ENCODE results near the gene MRGPRE.

DNA sequence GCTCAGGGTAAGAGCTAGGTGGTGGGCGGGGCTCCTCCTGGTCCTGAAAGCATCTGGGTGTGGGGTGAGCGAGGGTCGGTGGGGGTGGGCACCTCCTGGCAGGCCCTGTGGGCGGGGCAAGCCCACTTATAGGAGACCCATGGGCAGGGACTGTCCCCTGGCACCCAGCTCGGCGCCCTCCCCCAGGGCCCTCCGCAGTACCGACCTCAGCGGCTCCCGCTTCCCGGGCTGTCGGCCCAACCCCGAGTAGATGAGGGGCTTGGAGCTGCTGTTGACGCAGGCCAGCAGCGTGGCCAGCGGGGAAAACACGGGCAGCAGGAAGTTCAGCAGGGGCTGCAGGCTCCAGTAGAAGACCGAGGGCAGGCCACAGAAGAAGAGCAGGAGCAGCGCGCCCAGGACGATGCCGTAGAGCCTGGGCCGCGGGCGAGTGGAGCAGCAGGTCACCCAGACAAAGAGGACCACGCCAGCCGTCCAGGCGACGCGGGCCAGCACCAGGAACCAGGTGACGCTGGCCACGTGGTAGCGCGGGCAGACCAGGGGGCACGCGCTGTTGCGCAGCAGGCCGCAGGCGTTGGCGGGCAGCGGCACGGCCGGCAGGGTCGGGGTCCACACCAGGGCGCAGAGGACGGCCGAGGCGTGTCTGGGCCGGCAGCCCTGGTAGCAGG is 14.3 kb downstream of the MRGPRE start:
- TF ChIP-seq, protein P1, sequence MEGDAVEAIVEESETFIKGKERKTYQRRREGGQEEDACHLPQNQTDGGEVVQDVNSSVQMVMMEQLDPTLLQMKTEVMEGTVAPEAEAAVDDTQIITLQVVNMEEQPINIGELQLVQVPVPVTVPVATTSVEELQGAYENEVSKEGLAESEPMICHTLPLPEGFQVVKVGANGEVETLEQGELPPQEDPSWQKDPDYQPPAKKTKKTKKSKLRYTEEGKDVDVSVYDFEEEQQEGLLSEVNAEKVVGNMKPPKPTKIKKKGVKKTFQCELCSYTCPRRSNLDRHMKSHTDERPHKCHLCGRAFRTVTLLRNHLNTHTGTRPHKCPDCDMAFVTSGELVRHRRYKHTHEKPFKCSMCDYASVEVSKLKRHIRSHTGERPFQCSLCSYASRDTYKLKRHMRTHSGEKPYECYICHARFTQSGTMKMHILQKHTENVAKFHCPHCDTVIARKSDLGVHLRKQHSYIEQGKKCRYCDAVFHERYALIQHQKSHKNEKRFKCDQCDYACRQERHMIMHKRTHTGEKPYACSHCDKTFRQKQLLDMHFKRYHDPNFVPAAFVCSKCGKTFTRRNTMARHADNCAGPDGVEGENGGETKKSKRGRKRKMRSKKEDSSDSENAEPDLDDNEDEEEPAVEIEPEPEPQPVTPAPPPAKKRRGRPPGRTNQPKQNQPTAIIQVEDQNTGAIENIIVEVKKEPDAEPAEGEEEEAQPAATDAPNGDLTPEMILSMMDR (IDR thresholded peaks at IDR 0.05): no peak
- TF ChIP-seq, protein P2, sequence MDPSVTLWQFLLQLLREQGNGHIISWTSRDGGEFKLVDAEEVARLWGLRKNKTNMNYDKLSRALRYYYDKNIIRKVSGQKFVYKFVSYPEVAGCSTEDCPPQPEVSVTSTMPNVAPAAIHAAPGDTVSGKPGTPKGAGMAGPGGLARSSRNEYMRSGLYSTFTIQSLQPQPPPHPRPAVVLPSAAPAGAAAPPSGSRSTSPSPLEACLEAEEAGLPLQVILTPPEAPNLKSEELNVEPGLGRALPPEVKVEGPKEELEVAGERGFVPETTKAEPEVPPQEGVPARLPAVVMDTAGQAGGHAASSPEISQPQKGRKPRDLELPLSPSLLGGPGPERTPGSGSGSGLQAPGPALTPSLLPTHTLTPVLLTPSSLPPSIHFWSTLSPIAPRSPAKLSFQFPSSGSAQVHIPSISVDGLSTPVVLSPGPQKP (IDR thresholded peaks at IDR 0.05; ENCODE audit: low read depth, low read length): no peak
- no peak for TF ChIP-seq POLR2A (IDR thresholded peaks at IDR 0.05; ENCODE audit: low read length)
- no peak for TF ChIP-seq JUNB (IDR thresholded peaks at IDR 0.05)
- no peak for TF ChIP-seq RAD21 (conservative IDR thresholded peaks at IDR 0.05 in 1 of 2, IDR thresholded peaks at IDR 0.05 in 1 of 2)
- TF ChIP-seq, protein P3, sequence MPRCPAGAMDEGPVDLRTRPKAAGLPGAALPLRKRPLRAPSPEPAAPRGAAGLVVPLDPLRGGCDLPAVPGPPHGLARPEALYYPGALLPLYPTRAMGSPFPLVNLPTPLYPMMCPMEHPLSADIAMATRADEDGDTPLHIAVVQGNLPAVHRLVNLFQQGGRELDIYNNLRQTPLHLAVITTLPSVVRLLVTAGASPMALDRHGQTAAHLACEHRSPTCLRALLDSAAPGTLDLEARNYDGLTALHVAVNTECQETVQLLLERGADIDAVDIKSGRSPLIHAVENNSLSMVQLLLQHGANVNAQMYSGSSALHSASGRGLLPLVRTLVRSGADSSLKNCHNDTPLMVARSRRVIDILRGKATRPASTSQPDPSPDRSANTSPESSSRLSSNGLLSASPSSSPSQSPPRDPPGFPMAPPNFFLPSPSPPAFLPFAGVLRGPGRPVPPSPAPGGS (IDR thresholded peaks at IDR 0.05): no peak
- no peak for TF ChIP-seq MYC (IDR thresholded peaks at IDR 0.05; ENCODE audit: borderline replicate concordance, low read length)
- TF ChIP-seq, protein P4, sequence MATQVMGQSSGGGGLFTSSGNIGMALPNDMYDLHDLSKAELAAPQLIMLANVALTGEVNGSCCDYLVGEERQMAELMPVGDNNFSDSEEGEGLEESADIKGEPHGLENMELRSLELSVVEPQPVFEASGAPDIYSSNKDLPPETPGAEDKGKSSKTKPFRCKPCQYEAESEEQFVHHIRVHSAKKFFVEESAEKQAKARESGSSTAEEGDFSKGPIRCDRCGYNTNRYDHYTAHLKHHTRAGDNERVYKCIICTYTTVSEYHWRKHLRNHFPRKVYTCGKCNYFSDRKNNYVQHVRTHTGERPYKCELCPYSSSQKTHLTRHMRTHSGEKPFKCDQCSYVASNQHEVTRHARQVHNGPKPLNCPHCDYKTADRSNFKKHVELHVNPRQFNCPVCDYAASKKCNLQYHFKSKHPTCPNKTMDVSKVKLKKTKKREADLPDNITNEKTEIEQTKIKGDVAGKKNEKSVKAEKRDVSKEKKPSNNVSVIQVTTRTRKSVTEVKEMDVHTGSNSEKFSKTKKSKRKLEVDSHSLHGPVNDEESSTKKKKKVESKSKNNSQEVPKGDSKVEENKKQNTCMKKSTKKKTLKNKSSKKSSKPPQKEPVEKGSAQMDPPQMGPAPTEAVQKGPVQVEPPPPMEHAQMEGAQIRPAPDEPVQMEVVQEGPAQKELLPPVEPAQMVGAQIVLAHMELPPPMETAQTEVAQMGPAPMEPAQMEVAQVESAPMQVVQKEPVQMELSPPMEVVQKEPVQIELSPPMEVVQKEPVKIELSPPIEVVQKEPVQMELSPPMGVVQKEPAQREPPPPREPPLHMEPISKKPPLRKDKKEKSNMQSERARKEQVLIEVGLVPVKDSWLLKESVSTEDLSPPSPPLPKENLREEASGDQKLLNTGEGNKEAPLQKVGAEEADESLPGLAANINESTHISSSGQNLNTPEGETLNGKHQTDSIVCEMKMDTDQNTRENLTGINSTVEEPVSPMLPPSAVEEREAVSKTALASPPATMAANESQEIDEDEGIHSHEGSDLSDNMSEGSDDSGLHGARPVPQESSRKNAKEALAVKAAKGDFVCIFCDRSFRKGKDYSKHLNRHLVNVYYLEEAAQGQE (IDR thresholded peaks at IDR 0.05): no peak
- TF ChIP-seq, protein P5, sequence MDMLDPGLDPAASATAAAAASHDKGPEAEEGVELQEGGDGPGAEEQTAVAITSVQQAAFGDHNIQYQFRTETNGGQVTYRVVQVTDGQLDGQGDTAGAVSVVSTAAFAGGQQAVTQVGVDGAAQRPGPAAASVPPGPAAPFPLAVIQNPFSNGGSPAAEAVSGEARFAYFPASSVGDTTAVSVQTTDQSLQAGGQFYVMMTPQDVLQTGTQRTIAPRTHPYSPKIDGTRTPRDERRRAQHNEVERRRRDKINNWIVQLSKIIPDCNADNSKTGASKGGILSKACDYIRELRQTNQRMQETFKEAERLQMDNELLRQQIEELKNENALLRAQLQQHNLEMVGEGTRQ (IDR thresholded peaks at IDR 0.05): no peak

All from A549 (cell line).